Natural killer cell (primary cell): ENCODE results near the gene ATP7B. TPM values are rescaled to one million over a fixed set of nuclear protein-coding genes. Genes with fewer than 3 reads are reported as not detected.

Experiments used
- ATAC-seq, 3 donors: fragments of 150-1000 bp in 2 of 3; fragments of 200-7000 bp in 1 of 3; cut with Tn5 transposase; 1 replicate in 1 of 3; 2 replicates in 2 of 3; pipeline ENCODE4 v1.10.0; 2021; ENCODE audit warnings: mild to moderate bottlenecking in 2 of 3, moderate library complexity in 2 of 3
- DNase-seq, 2 donors: peaks; one replicate each; pipeline versions ENCODE4 v3.0.0 to v3.0.0-alpha.2; 2013 to 2021; ENCODE audit warnings: mixed read lengths in 1 of 2
- H3K27ac ChIP-seq: one replicate; pipeline ENCODE4 v1.5.1; 2013; ENCODE audit warnings: mild to moderate bottlenecking, low read length
- H3K27me3 ChIP-seq: one replicate; pipeline ENCODE4 v1.6.1; 2013; ENCODE audit warnings: low read length; ENCODE audit not compliant: control insufficient read depth, insufficient read depth
- H3K36me3 ChIP-seq: one replicate; pipeline ENCODE4 v1.6.1; 2013; ENCODE audit warnings: low read length; ENCODE audit not compliant: control insufficient read depth, insufficient read depth
- H3K4me1 ChIP-seq: one replicate; pipeline ENCODE4 v1.6.1; 2013; ENCODE audit warnings: low read length; ENCODE audit not compliant: control insufficient read depth, insufficient read depth
- H3K4me3 ChIP-seq: one replicate; pipeline ENCODE4 v1.5.1; 2013; ENCODE audit warnings: low read length
- H3K9me3 ChIP-seq: one replicate; pipeline ENCODE4 v1.6.1; 2013; ENCODE audit warnings: low read length; ENCODE audit not compliant: control insufficient read depth, insufficient read depth
- H3K27ac Mint-ChIP-seq, 2 donors: one replicate each; pipeline ENCODE4 v1.8.0; 2022; ENCODE audit warnings: mild to moderate bottlenecking in 2 of 2, mixed read lengths in 2 of 2, moderate library complexity in 1 of 2
- H3K27me3 Mint-ChIP-seq, 2 donors: one replicate each; pipeline ENCODE4 v1.8.0; 2022; ENCODE audit warnings: low read depth in 2 of 2, mixed read lengths in 2 of 2
- H3K36me3 Mint-ChIP-seq: one replicate; pipeline ENCODE4 v1.8.0; 2022; ENCODE audit warnings: mixed read lengths
- H3K4me1 Mint-ChIP-seq, 2 donors: one replicate each; pipeline ENCODE4 v1.8.0; 2022; ENCODE audit warnings: mixed read lengths in 2 of 2
- H3K4me3 Mint-ChIP-seq: one replicate; pipeline ENCODE4 v1.8.0; 2022; ENCODE audit warnings: mild to moderate bottlenecking, moderate library complexity, mixed read lengths
- H3K9me3 Mint-ChIP-seq, 2 donors: one replicate each; pipeline ENCODE4 v1.8.0; 2022; ENCODE audit warnings: mixed read lengths in 2 of 2
- CTCF ChIP-seq: fragments of 200-600 bp; IDR thresholded peaks from one replicate; pipeline ENCODE4 v1.8.0; 2022; ENCODE audit warnings: antibody characterized with exemption
- WGBS: methylation state at CpG from one replicate; pipeline ENCODE4 v1.1.7; 2013; ENCODE audit warnings: missing lambda C conversion rate; ENCODE audit not compliant: insufficient coverage; 5-methylcytosine and 5-hydroxymethylcytosine counted together
- intact Hi-C: fragments of 100-400 bp; cut with micrococcal nuclease; formaldehyde crosslinking; loops from one replicate; pipeline ENCODE4 v1.14.2; 2022
- total RNA-seq, 4 donors: library from RNA; stranded (reverse); fragments of 120-200 nt in 1 of 4; gene quantifications; one replicate each; pipeline versions ENCODE4 v1.2.3 to v1.2.4, GENCODE V29; 2013 to 2022

ATP7B gene
- total RNA-seq, 3 donors from 2014 or later (not counting 1 experiment from before 2014, with no cell fraction given), result 0.45 to 0.64 (median 0.58) TPM

- 94% methylated on average over 2 of the region's 2 CpGs for WGBS
- peaks cover 0 to 3% of the 10 kb centered on the region in 2 donors for H3K9me3 Mint-ChIP-seq
Measured at GRCh38 chr13:52048516-52048915, 37.3 kb upstream of the ATP7B start.

GRCh38 chr13:52047463-52047862 lies 36.2 kb upstream of the ATP7B start:
- Mint-ChIP-seq H3K4me3 (no peak overlapping the region), H3K9me3 (peaks cover 0 to 3% of the 10 kb centered on the region in 2 donors), H3K27ac (no peak overlapping the region), H3K27me3 (no peaks in the 10 kb centered on the region), H3K36me3 (no peaks in the 10 kb centered on the region), H3K4me1 (no peaks in the 10 kb centered on the region)
- WGBS, result 96% methylated on average over 3 of the region's 3 CpGs
- intact Hi-C loops, result no loop called here
- Histone ChIP-seq H3K27me3 (no peaks in the 10 kb centered on the region), H3K36me3 (no peaks in the 10 kb centered on the region), H3K9me3 (no peaks in the 10 kb centered on the region), H3K27ac (no peak overlapping the region), H3K4me1 (no peaks in the 10 kb centered on the region), H3K4me3 (no peak overlapping the region)
- ATAC-seq (no peak), DNase-seq (no peak)
- no peak for TF ChIP-seq CTCF

More at GRCh38 chr13:52048516-52048915, 37.3 kb upstream of the ATP7B start:
- no peaks in the 10 kb centered on the region for H3K4me1 ChIP-seq
- no peaks in the 10 kb centered on the region for H3K9me3 ChIP-seq
- no peak overlapping the region for H3K27ac ChIP-seq
- H3K36me3 ChIP-seq, result no peaks in the 10 kb centered on the region
- H3K4me3 ChIP-seq, result no peak overlapping the region
- DNase-seq (no peak), ATAC-seq (no peak)
- Mint-ChIP-seq H3K4me3 (no peak overlapping the region), H3K27me3 (no peaks in the 10 kb centered on the region), H3K27ac (no peak overlapping the region), H3K4me1 (no peaks in the 10 kb centered on the region), H3K36me3 (no peaks in the 10 kb centered on the region)
- intact Hi-C loops, result no loop called here
- no peaks in the 10 kb centered on the region for H3K27me3 ChIP-seq
- TF ChIP-seq CTCF, result no peak

GRCh38 chr13:52043675-52044074 lies 32.4 kb upstream of the ATP7B start:
- no peak for ATAC-seq
- Mint-ChIP-seq H3K36me3 (no peaks in the 10 kb centered on the region), H3K4me1 (no peaks in the 10 kb centered on the region), H3K27me3 (no peaks in the 10 kb centered on the region), H3K9me3 (no peaks in the 10 kb centered on the region), H3K27ac (no peak overlapping the region), H3K4me3 (no peak overlapping the region)
- H3K4me3 ChIP-seq, result no peak overlapping the region
- no peaks in the 10 kb centered on the region for H3K9me3 ChIP-seq
- H3K27ac ChIP-seq, result no peak overlapping the region
- intact Hi-C loops, result no loop called here
- no peak for DNase-seq
- H3K4me1 ChIP-seq, result no peaks in the 10 kb centered on the region
- no peak for TF ChIP-seq CTCF
- H3K36me3 ChIP-seq, result no peaks in the 10 kb centered on the region
- WGBS, result 79% methylated on average over 3 of the region's 3 CpGs
- no peaks in the 10 kb centered on the region for H3K27me3 ChIP-seq

- H3K27ac ChIP-seq, result no peak overlapping the region
- no peaks in the 10 kb centered on the region for H3K27me3 ChIP-seq
- Mint-ChIP-seq H3K4me1 (peaks cover 5 to 6% of the 10 kb centered on the region in 2 donors), H3K36me3 (no peaks in the 10 kb centered on the region), H3K9me3 (no peaks in the 10 kb centered on the region), H3K4me3 (no peak overlapping the region), H3K27me3 (no peaks in the 10 kb centered on the region), H3K27ac (no peak overlapping the region)
- WGBS, result 97% methylated on average over 1 of the region's 1 CpG
- DNase-seq (no peak), ATAC-seq (no peak)
- H3K4me1 ChIP-seq, result no peaks in the 10 kb centered on the region
- no peak for TF ChIP-seq CTCF
- no peaks in the 10 kb centered on the region for H3K36me3 ChIP-seq
- H3K4me3 ChIP-seq, result no peak overlapping the region
- intact Hi-C loops, result no loop called here
- no peaks in the 10 kb centered on the region for H3K9me3 ChIP-seq
Measured at GRCh38 chr13:52036037-52036436, 24.8 kb upstream of the ATP7B start.
